ENCODE measurements around the gene NEK7.

Gene NEK7

GRCh38 chr1:198118134-198118533 is 38.7 kb upstream of the NEK7 start:
- TF ChIP-seq, protein P1, sequence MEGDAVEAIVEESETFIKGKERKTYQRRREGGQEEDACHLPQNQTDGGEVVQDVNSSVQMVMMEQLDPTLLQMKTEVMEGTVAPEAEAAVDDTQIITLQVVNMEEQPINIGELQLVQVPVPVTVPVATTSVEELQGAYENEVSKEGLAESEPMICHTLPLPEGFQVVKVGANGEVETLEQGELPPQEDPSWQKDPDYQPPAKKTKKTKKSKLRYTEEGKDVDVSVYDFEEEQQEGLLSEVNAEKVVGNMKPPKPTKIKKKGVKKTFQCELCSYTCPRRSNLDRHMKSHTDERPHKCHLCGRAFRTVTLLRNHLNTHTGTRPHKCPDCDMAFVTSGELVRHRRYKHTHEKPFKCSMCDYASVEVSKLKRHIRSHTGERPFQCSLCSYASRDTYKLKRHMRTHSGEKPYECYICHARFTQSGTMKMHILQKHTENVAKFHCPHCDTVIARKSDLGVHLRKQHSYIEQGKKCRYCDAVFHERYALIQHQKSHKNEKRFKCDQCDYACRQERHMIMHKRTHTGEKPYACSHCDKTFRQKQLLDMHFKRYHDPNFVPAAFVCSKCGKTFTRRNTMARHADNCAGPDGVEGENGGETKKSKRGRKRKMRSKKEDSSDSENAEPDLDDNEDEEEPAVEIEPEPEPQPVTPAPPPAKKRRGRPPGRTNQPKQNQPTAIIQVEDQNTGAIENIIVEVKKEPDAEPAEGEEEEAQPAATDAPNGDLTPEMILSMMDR (conservative IDR thresholded peaks at IDR 0.05): no peak
- TF ChIP-seq ZFX (IDR thresholded peaks at IDR 0.05): no peak
- H3K27ac ChIP-seq: no peak overlapping the region

DNA sequence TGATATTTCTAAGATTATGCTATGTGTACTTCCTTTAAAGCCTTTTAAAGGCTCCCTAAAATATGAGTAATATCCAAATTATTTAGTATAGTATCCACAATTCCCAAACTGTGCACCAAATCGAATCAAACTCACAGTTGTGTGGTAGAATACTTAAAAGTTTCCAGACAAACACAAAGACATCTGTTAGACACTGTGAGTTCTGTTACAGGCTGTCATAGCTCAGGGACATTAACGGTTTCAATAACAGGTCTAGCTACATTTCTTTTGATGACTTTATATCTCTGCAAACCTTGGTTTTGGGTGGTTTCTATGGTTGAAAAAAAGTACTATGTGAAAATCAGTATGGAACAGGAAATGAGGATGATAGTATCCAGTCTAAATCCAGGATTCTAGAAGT is 36.9 kb upstream of the NEK7 start:
- no peak overlapping the region for H3K27ac ChIP-seq
- TF ChIP-seq, protein P1 (conservative IDR thresholded peaks at IDR 0.05): no peak
- no peak for TF ChIP-seq ZFX (IDR thresholded peaks at IDR 0.05)

DNA sequence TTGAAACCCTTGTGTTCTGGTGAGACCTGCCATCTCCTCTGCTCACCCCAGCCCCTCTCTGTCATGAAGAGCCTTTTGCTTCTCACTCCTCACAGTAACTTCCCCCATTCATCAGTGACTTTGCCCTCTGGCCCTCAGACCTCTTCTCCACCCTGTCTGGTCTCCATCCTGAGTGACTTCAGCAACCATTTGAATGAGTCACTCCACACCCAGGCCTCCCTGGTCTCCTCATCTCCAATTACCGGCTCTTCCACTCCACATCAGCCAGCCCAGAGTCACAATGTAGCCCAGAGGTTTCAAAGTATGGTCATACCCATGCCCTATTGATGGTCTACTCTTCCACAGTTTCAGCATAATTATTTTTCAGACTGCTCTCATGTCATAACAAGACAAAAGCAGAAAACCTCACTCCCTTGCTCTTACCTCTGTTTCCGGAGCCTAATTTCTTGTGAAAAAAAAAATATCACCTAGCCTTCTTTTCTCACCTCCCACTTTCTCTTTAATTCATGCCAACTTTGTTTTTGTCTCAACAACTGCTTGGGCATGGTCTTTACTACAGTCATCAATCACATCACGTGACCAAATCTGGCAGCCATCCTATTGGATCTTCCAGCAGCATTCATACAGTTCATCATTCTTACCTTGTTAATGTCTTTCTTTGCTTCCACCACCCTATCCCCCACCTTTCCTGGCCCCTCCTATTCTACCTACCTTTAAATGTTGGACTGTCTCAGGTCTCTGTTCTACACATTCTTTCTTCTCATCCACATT is 35.6 kb upstream of the NEK7 start:
- no peak overlapping the region for H3K27ac ChIP-seq
- TF ChIP-seq, protein P1 (conservative IDR thresholded peaks at IDR 0.05): no peak
- no peak for TF ChIP-seq ZFX (IDR thresholded peaks at IDR 0.05)

- H3K27ac ChIP-seq: no peak overlapping the region
- TF ChIP-seq ZFX (IDR thresholded peaks at IDR 0.05): no peak
- TF ChIP-seq, protein P1 (conservative IDR thresholded peaks at IDR 0.05): no peak
Observed at GRCh38 chr1:198122693-198123092, 34.1 kb upstream of the NEK7 start.

DNA sequence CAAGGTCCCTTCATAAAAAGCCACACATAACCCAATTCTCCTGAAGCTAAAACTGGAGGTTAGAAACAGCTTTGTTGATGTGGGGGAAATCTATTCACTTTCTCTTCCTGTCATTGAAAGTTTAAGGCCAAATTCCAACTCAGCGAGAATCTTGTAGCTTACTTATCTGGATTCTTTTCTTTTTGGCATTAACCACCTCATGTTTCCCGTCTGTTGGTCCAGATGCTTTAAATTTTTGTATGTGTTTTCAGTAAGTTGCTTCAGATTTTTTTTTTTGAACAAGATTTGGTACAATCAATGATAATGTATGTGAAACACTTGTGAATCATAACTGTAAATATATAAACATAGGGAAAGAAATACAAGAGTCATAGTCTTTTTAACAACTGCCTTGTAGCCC is 33.7 kb upstream of the NEK7 start:
- TF ChIP-seq, protein P1 (conservative IDR thresholded peaks at IDR 0.05): no peak
- no peak for TF ChIP-seq ZFX (IDR thresholded peaks at IDR 0.05)
- H3K27ac ChIP-seq: no peak overlapping the region

DNA sequence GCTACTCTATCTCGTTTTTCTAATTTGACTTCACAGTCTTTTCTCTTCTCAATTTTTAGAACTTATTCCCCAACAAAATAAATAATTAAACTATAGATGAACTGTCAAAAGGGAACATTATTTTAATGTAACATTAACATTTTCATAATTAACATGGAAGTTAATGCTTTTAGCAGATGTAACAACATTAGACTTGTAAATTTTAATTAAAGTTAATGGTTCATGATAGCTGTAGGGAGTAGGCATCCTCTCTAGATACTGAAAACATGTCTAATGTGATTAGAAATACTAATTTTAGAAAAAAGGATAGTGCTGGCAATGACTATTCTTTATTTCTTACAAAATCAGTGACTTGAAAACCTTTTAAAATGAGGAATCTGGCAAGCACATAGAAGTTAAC is 32.1 kb upstream of the NEK7 start:
- TF ChIP-seq, protein P1 (conservative IDR thresholded peaks at IDR 0.05): no peak
- TF ChIP-seq ZFX (IDR thresholded peaks at IDR 0.05): no peak

DNA sequence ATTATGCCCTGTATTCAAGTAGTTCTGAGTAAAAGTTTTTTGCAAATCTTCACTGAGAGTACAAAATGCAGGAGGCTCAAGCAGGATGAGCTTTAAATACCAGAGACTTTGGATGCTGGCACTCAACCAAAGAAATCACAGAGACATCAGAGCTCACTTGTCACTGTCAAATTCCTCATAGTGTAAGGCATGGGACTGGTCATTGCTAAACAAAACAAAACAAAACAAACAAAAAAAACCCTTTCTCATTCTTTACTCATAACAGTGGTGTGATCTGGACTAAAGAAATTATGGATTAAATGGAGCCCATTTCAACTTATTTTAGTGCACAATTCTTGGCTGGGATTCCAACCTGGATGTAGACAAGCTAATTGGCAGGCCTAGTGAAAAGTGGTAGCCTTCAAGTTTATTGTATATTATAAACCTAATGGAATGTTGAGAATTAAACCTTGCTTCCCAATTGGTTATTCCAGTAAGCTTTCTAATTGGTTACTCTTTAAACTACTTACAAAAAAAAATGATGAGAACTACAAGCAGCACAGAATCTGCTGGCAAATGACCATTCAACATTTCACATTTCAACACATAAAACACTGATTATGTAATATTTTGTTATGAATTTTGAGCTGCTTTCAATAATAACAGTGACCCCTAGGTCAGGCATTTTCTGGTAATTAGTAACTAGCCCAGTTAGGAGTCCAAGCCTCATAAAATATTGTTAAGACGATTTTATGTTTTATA is 30.6 kb upstream of the NEK7 start:
- no peak overlapping the region for H3K27ac ChIP-seq
- no peak for TF ChIP-seq ZFX (IDR thresholded peaks at IDR 0.05)
- TF ChIP-seq, protein P1 (conservative IDR thresholded peaks at IDR 0.05): no peak

More for the DNA sequence above, 32.1 kb upstream of the NEK7 start:
- H3K27ac ChIP-seq: no peak overlapping the region

Measured in C4-2B (cell line).